IPS DF 6.9 (cell line): ENCODE results near the gene DDX41.
"Not testable (repeated sequence)": the region's sequence is repeated elsewhere in the genome, so short reads cannot be mapped to it uniquely, and the experiment has no call there.

Source experiments
- DNase-seq: peaks from one replicate; pipeline ENCODE4 v3.0.0-alpha.2; 2013; ENCODE audit warnings: low read depth, low spot score
- H3K27ac ChIP-seq: one replicate; pipeline ENCODE4 v1.5.1; 2013; ENCODE audit warnings: low read length, control low read depth
- H3K27me3 ChIP-seq: 2 replicates; pipeline ENCODE4 v1.6.1; 2013; ENCODE audit warnings: mild to moderate bottlenecking, low read length; ENCODE audit not compliant: control insufficient read depth, insufficient read depth
- H3K36me3 ChIP-seq: 2 replicates; pipeline ENCODE4 v1.6.1; 2013; ENCODE audit warnings: low read length; ENCODE audit not compliant: control insufficient read depth, insufficient read depth
- H3K4me1 ChIP-seq: 2 replicates; pipeline ENCODE4 v1.6.1; 2013; ENCODE audit warnings: low read length; ENCODE audit not compliant: control insufficient read depth, insufficient read depth
- H3K4me3 ChIP-seq: 2 replicates; pipeline ENCODE4 v1.5.1; 2013; ENCODE audit warnings: mild to moderate bottlenecking, low read length
- H3K9me3 ChIP-seq: 2 replicates; pipeline ENCODE4 v1.6.1; 2013; ENCODE audit warnings: low read length, inconsistent platforms; ENCODE audit not compliant: control insufficient read depth, insufficient read depth
- WGBS: extraction: QIAGEN DNeasy Blood & Tissue Kit; methylation state at CpG from one replicate; pipeline ENCODE4 v1.1.7; 2013; ENCODE audit warnings: mixed read lengths, missing lambda C conversion rate; ENCODE audit not compliant: insufficient read length, insufficient coverage; 5-methylcytosine and 5-hydroxymethylcytosine counted together

DDX41 gene

GRCh38 chr5:177537389-177538361 lies 20.9 kb upstream of the DDX41 start:
- DNase-seq, result no peak
- no peaks in the 10 kb centered on the region for H3K27me3 ChIP-seq
- no peaks in the 10 kb centered on the region for H3K4me1 ChIP-seq
- no peak overlapping the region for H3K4me3 ChIP-seq
- no peaks in the 10 kb centered on the region for H3K9me3 ChIP-seq
- WGBS, result no CpG with 5 or more reads among the region's 15 CpGs
- no peak overlapping the region for H3K27ac ChIP-seq
- peaks cover 15% of the 10 kb centered on the region; the same call in 1 of the 2 replicates for H3K36me3 ChIP-seq

- Histone ChIP-seq H3K9me3 (no peaks in the 10 kb centered on the region), H3K27ac (no peak overlapping the region), H3K4me3 (no peak overlapping the region), H3K4me1 (no peaks in the 10 kb centered on the region), H3K36me3 (peaks cover 19% of the 10 kb centered on the region), H3K27me3 (no peaks in the 10 kb centered on the region)
- no CpG with 5 or more reads among the region's 10 CpGs for WGBS
- DNase-seq, result no peak
Measured at GRCh38 chr5:177536386-177536785, 19.6 kb upstream of the DDX41 start.

GRCh38 chr5:177535125-177535524 lies 18.4 kb upstream of the DDX41 start:
- H3K4me3 ChIP-seq, result no peak overlapping the region
- peaks cover 25% of the 10 kb centered on the region for H3K36me3 ChIP-seq
- H3K9me3 ChIP-seq, result no peaks in the 10 kb centered on the region
- no CpG with 5 or more reads among the region's 7 CpGs for WGBS
- no peak for DNase-seq
- no peaks in the 10 kb centered on the region for H3K4me1 ChIP-seq
- no peaks in the 10 kb centered on the region for H3K27me3 ChIP-seq
- H3K27ac ChIP-seq, result no peak overlapping the region

- not testable (repeated sequence) for H3K4me3 ChIP-seq, H3K27ac ChIP-seq, H3K9me3 ChIP-seq, DNase-seq, H3K27me3 ChIP-seq, H3K4me1 ChIP-seq
- peaks cover 32% of the 10 kb centered on the region for H3K36me3 ChIP-seq
- WGBS, result no CpG with 5 or more reads among the region's 7 CpGs
Measured at GRCh38 chr5:177534433-177534832, 17.7 kb upstream of the DDX41 start.

- no peaks in the 10 kb centered on the region for H3K4me1 ChIP-seq
- peaks cover 36% of the 10 kb centered on the region for H3K36me3 ChIP-seq
- no peak overlapping the region for H3K4me3 ChIP-seq
- H3K27me3 ChIP-seq, result no peaks in the 10 kb centered on the region
- no CpG with 5 or more reads among the region's 27 CpGs for WGBS
- no peak overlapping the region for H3K27ac ChIP-seq
- H3K9me3 ChIP-seq, result no peaks in the 10 kb centered on the region
- no peak for DNase-seq
Measured at GRCh38 chr5:177531209-177531940, 14.6 kb upstream of the DDX41 start.

GRCh38 chr5:177530638-177531037 lies 13.9 kb upstream of the DDX41 start:
- WGBS, result no CpG with 5 or more reads among the region's 3 CpGs
- Histone ChIP-seq H3K9me3 (no peaks in the 10 kb centered on the region), H3K27ac (no peak overlapping the region), H3K36me3 (peaks cover 33% of the 10 kb centered on the region), H3K4me3 (no peak overlapping the region), H3K27me3 (no peaks in the 10 kb centered on the region), H3K4me1 (no peaks in the 10 kb centered on the region)
- DNase-seq, result no peak

- Histone ChIP-seq H3K4me1 (no peaks in the 10 kb centered on the region), H3K27ac (no peak overlapping the region), H3K36me3 (peaks cover 40% of the 10 kb centered on the region), H3K27me3 (no peaks in the 10 kb centered on the region), H3K4me3 (no peak overlapping the region), H3K9me3 (no peaks in the 10 kb centered on the region)
- DNase-seq, result no peak
- WGBS, result no CpG with 5 or more reads among the region's 12 CpGs
Measured at GRCh38 chr5:177529247-177530203, 12.8 kb upstream of the DDX41 start.

GRCh38 chr5:177528631-177529030 lies 11.9 kb upstream of the DDX41 start:
- no CpG with 5 or more reads among the region's 10 CpGs for WGBS
- Histone ChIP-seq H3K9me3 (no peaks in the 10 kb centered on the region), H3K4me3 (no peak overlapping the region), H3K27ac (no peak overlapping the region), H3K27me3 (no peaks in the 10 kb centered on the region), H3K36me3 (peaks cover 49% of the 10 kb centered on the region), H3K4me1 (no peaks in the 10 kb centered on the region)
- no peak for DNase-seq

GRCh38 chr5:177527595-177527994 lies 10.8 kb upstream of the DDX41 start:
- Histone ChIP-seq H3K4me3 (no peak overlapping the region), H3K36me3 (peaks cover 51% of the 10 kb centered on the region), H3K4me1 (no peaks in the 10 kb centered on the region), H3K9me3 (no peaks in the 10 kb centered on the region), H3K27ac (no peak overlapping the region), H3K27me3 (no peaks in the 10 kb centered on the region)
- no CpG with 5 or more reads among the region's 8 CpGs for WGBS
- no peak for DNase-seq

- Histone ChIP-seq H3K4me3 (no peak overlapping the region), H3K27ac (no peak overlapping the region), H3K36me3 (peaks cover 48% of the 10 kb centered on the region), H3K4me1 (no peaks in the 10 kb centered on the region), H3K27me3 (no peaks in the 10 kb centered on the region), H3K9me3 (no peaks in the 10 kb centered on the region)
- DNase-seq, result no peak
- no CpG with 5 or more reads among the region's 6 CpGs for WGBS
Measured at GRCh38 chr5:177526791-177527190, 10.0 kb upstream of the DDX41 start.
